DND-41 (cell line): ENCODE measurements around the gene FSHR.

Source experiments
- ATAC-seq: fragments of 200-7000 bp; cut with Tn5 transposase; 3 replicates; pipeline ENCODE4 v1.9.1; 2021; ENCODE audit warnings: low read depth; ENCODE audit not compliant: insufficient read depth
- DNase-seq: peaks from one replicate; pipeline ENCODE4 v3.0.0-alpha.2; 2020
- H2AFZ ChIP-seq: 2 replicates; pipeline ENCODE4 v1.6.0; 2012; ENCODE audit warnings: low read depth, low read length
- H3K27ac ChIP-seq: 2 replicates; pipeline ENCODE4 v1.5.1; 2012; ENCODE audit warnings: low read length, inconsistent platforms
- H3K27me3 ChIP-seq: fragments of 200-600 bp; sonication (generic); 2 replicates; pipeline ENCODE4 v1.6.0; 2012; ENCODE audit warnings: low read length, mild to moderate bottlenecking, inconsistent platforms; ENCODE audit not compliant: insufficient read depth, poor library complexity
- H3K36me3 ChIP-seq: 2 replicates; pipeline ENCODE4 v1.5.1; 2012; ENCODE audit warnings: low read length, inconsistent platforms; ENCODE audit not compliant: insufficient read depth
- H3K4me1 ChIP-seq: 2 replicates; pipeline ENCODE4 v1.5.1; 2012; ENCODE audit warnings: mild to moderate bottlenecking, low read length; ENCODE audit not compliant: insufficient read depth
- H3K4me2 ChIP-seq: 2 replicates; pipeline ENCODE4 v1.6.0; 2012; ENCODE audit warnings: mild to moderate bottlenecking, moderate library complexity, low read length, inconsistent platforms; ENCODE audit not compliant: insufficient read depth
- H3K4me3 ChIP-seq, 2 experiments: fragments of 200-600 bp in 1 of 2; shearing (Covaris generic) in 1 of 2; 2 replicates each; pipeline ENCODE4 v1.5.1; 2012 to 2016; ENCODE audit warnings: inconsistent platforms in 2 of 2, low read length in 2 of 2, mild to moderate bottlenecking in 2 of 2, low read depth in 1 of 2, moderate library complexity in 1 of 2
- H3K79me2 ChIP-seq: 2 replicates; pipeline ENCODE4 v1.6.0; 2012; ENCODE audit warnings: low read length, inconsistent platforms; ENCODE audit not compliant: insufficient read depth
- H3K9ac ChIP-seq: 2 replicates; pipeline ENCODE4 v1.6.0; 2012; ENCODE audit warnings: low read depth, mild to moderate bottlenecking, inconsistent platforms, low read length, moderate library complexity
- H3K9me3 ChIP-seq: 2 replicates; pipeline ENCODE4 v1.5.1; 2012; ENCODE audit warnings: low read length, moderate library complexity, mild to moderate bottlenecking, inconsistent platforms; ENCODE audit not compliant: insufficient read depth, severe bottlenecking
- H4K20me1 ChIP-seq: 2 replicates; pipeline ENCODE4 v1.6.0; 2012; ENCODE audit warnings: low read length; ENCODE audit not compliant: insufficient read depth
- CTCF ChIP-seq: IDR thresholded peaks from 2 replicates; pipeline ENCODE4 v1.5.1; 2012; ENCODE audit warnings: borderline replicate concordance, low read length, moderate library complexity, mild to moderate bottlenecking; ENCODE audit not compliant: poor library complexity, severe bottlenecking; ENCODE audit errors: extremely low read depth
- EZH2 ChIP-seq: IDR thresholded peaks from 3 replicates; pipeline ENCODE4 v1.6.1; 2012; ENCODE audit warnings: borderline replicate concordance, low read depth, mild to moderate bottlenecking, moderate library complexity, low read length, inconsistent platforms; ENCODE audit not compliant: severe bottlenecking

The FSHR gene

GRCh38 chr2:49045083-49045482 is 109.2 kb downstream of the FSHR start:
- H3K4me1 ChIP-seq, result no peaks in the 10 kb centered on the region
- H4K20me1 ChIP-seq, result no peaks in the 10 kb centered on the region
- ATAC-seq (no peak), DNase-seq (no peak)
- no peaks in the 10 kb centered on the region for H3K9me3 ChIP-seq
- H3K4me3 ChIP-seq, result no peak overlapping the region
- H3K36me3 ChIP-seq, result no peaks in the 10 kb centered on the region
- H3K27ac ChIP-seq, result no peak overlapping the region
- no peak overlapping the region for H2AFZ ChIP-seq
- TF ChIP-seq CTCF (no peak), EZH2 (no peak)
- H3K9ac ChIP-seq, result no peak overlapping the region
- H3K27me3 ChIP-seq, result no peaks in the 10 kb centered on the region
- no peak overlapping the region for H3K4me2 ChIP-seq
- H3K79me2 ChIP-seq, result no peaks in the 10 kb centered on the region

GRCh38 chr2:49044350-49045079 is 109.8 kb downstream of the FSHR start:
- Histone ChIP-seq H3K9ac (no peak overlapping the region), H4K20me1 (no peaks in the 10 kb centered on the region), H3K4me1 (no peaks in the 10 kb centered on the region), H2AFZ (no peak overlapping the region), H3K9me3 (no peaks in the 10 kb centered on the region), H3K36me3 (no peaks in the 10 kb centered on the region), H3K27me3 (no peaks in the 10 kb centered on the region), H3K27ac (no peak overlapping the region), H3K4me3 (no peak overlapping the region), H3K79me2 (no peaks in the 10 kb centered on the region), H3K4me2 (no peak overlapping the region)
- TF ChIP-seq EZH2 (no peak), CTCF (no peak)
- DNase-seq, result no peak
- ATAC-seq, result no peak

DNA sequence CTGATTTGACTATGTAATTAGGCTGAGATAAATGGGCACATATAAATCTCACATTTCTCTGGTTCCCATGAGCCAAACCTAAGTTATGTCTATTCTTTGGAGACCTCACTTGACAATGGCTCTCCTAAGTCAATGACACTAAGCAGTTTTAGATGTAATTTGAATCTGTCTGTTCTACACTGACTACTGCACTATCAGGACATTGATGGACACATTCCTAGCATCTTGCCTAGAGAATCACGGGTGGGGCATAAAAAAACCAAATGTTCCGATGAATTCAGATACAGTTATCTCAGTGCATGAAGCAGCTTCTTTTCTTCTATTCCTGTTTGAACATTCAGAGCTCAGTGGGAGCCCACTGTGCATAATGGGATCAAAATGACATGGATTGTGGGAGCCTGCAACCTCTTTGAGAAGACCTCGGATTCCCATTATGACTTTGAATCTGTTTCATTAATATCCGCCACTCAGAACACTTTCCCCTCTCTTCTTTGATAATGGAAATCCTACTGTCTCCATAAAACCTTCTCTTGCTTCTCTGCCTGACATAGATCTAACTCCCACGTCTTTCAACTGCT is 110.8 kb downstream of the FSHR start:
- TF ChIP-seq CTCF (no peak), EZH2 (no peak)
- DNase-seq, result no peak
- H3K9ac ChIP-seq, result no peak overlapping the region
- H3K27me3 ChIP-seq, result no peaks in the 10 kb centered on the region
- ATAC-seq, result no peak
- no peak overlapping the region for H3K4me2 ChIP-seq
- H4K20me1 ChIP-seq, result no peaks in the 10 kb centered on the region
- H3K27ac ChIP-seq, result no peak overlapping the region
- no peaks in the 10 kb centered on the region for H3K36me3 ChIP-seq
- no peak overlapping the region for H3K4me3 ChIP-seq
- no peaks in the 10 kb centered on the region for H3K4me1 ChIP-seq
- no peak overlapping the region for H2AFZ ChIP-seq
- H3K79me2 ChIP-seq, result no peaks in the 10 kb centered on the region
- H3K9me3 ChIP-seq, result no peaks in the 10 kb centered on the region
